GM12874 (cell line): ENCODE results near the gene NRXN3.

Source experiments
- CTCF ChIP-seq: IDR thresholded peaks from 2 replicates; pipeline ENCODE4 v1.5.1; 2011; ENCODE audit warnings: low read depth, mild to moderate bottlenecking, control low read depth, low read length, moderate library complexity; ENCODE audit not compliant: insufficient read depth

NRXN3 gene

DNA sequence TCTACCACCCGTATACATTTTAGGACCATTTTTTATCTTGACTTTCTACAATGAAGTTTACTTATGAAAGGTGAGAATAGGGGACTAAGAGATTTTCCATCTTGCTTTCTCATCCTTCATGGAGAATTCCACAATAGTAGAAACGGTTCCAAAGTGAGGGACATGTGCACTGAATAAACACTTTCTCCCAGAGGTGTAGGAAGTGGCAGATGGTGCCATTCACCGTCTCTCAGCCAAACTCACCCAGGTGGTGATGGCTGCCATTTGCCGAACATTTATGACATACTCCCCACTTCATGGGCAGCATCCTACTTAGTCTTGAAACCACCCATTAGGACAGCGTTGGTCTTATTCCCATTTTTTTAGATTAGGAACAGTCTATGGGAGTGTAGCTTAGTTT lies 1500.6 kb downstream of the NRXN3 start:
- TF ChIP-seq CTCF = no peak

GRCh38 chr14:79680087-79680486 lies 1509.9 kb downstream of the NRXN3 start:
- no peak for TF ChIP-seq CTCF

DNA sequence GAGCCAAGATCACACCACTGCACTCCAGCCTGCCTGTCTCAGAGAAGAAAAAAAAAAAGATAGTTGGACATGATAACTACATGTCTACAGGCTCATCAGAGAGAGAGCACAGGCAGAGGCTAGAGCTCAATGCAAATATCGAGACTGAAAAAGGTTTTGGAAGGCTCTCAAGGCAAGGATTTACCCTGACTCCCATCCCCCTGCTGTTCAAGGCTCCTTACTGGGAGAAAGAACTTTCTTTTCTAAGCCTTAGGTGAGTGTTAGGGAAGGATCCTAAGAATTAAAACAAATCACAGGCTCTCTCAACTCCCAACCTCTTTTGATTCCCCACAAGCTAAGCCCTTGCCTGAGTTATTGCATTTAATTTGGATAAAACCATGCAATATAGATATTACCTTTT lies 1516.0 kb downstream of the NRXN3 start:
- no peak for TF ChIP-seq CTCF

DNA sequence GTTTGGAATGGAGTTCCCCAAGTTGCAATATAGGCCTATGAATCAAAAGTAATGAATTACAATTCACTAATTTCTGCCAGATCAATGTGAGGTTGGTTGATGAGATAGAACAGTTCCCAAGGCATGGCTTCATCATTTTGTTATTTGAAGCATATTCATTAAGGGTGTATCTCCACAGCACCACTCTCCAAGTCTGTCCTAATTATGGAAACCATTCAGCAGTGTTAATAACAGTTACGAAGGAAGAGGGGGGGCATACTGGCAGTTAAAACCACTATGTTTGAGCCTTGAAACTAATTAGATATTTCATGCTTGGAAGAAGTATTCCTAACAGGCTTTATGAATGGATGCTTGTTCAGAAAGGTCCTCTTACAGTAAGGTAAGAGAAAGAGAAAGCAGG lies 1520.8 kb downstream of the NRXN3 start:
- TF ChIP-seq CTCF = no peak

- no peak for TF ChIP-seq CTCF
These were observed 1523.8 kb downstream of the NRXN3 start for GRCh38 chr14:79693935-79694334.

GRCh38 chr14:79695307-79695706 lies 1525.1 kb downstream of the NRXN3 start:
- no peak for TF ChIP-seq CTCF

GRCh38 chr14:79698298-79698711 lies 1528.1 kb downstream of the NRXN3 start:
- no peak for TF ChIP-seq CTCF

GRCh38 chr14:79699206-79699605 lies 1529.0 kb downstream of the NRXN3 start:
- no peak for TF ChIP-seq CTCF
